Activated CD8-positive, alpha-beta T cell treated with anti-CD3 and anti-CD28 coated beads for 36 hours (primary cell): ENCODE results near the gene FOSB. TPM values are rescaled to one million over a fixed set of nuclear protein-coding genes. Genes with fewer than 3 reads are reported as not detected.

Experiments
- ATAC-seq: fragments of 200-7000 bp; cut with Tn5 transposase; one replicate; pipeline ENCODE4 v1.10.0; 2021; ENCODE audit warnings: mild to moderate bottlenecking, moderate library complexity
- CTCF ChIA-PET: fragments of 350-600 bp; sonication (Branson Sonifier 250); formaldehyde crosslinking; loops from one replicate; lab custom pipeline; 2021; ENCODE audit warnings: antibody characterized with exemption; lab: Charles Lee
- POLR2A ChIA-PET: fragments of 350-600 bp; sonication (Branson Sonifier 250); formaldehyde crosslinking; loops from one replicate; lab custom pipeline; 2021; ENCODE audit warnings: antibody characterized with exemption; lab: Charles Lee
- DNase-seq: peaks from one replicate; pipeline ENCODE4 v3.0.0-alpha.2; 2020
- H3K27ac Mint-ChIP-seq: one replicate; pipeline ENCODE4 v1.8.0; 2021; ENCODE audit warnings: mild to moderate bottlenecking, mixed read lengths
- H3K27me3 Mint-ChIP-seq: one replicate; pipeline ENCODE4 v1.8.0; 2021; ENCODE audit warnings: mixed read lengths
- H3K36me3 Mint-ChIP-seq: one replicate; pipeline ENCODE4 v1.8.0; 2021; ENCODE audit warnings: low read depth, mixed read lengths
- H3K4me1 Mint-ChIP-seq: one replicate; pipeline ENCODE4 v1.8.0; 2021; ENCODE audit warnings: low read depth, mixed read lengths
- H3K4me3 Mint-ChIP-seq: one replicate; pipeline ENCODE4 v1.8.0; 2021; ENCODE audit warnings: mild to moderate bottlenecking, moderate library complexity, mixed read lengths
- H3K9me3 Mint-ChIP-seq: one replicate; pipeline ENCODE4 v1.8.0; 2021; ENCODE audit warnings: mixed read lengths
- CTCF ChIP-seq: fragments of 200-600 bp; IDR thresholded peaks from one replicate; pipeline ENCODE4 v1.8.0; 2022; ENCODE audit warnings: antibody characterized with exemption, mild to moderate bottlenecking
- intact Hi-C: fragments of 100-400 bp; cut with micrococcal nuclease; formaldehyde crosslinking; loops from one replicate; pipeline ENCODE4 v1.10.0; 2022
- total RNA-seq, 2 experiments: library from RNA; stranded (reverse); gene quantifications; one replicate each; pipeline ENCODE4 v1.2.3, GENCODE V29; 2021

FOSB gene
- total RNA-seq, 2 experiments from 2014 or later = 70.0 to 71.2 TPM

DNA sequence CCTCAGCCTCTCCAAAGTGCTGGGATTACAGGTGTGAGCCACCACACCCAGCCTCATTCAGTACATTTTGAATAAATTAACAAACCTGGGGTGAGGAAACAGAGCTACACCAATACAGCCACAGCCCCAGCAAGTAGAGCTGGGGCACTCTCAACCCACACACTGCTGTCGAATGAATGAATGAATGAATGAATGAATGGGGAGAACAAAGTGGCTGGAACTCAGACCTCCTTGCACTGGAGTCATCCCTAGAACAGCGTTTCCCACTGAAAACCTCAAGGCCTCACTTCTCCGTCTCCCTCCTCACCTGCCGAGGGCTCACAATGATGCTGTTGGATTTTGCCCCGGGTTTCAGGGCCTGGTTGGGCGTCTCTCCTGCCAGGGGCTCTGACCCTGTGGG lies 46.9 kb upstream of the FOSB start:
- peaks cover 30% of the 10 kb centered on the region for H3K36me3 Mint-ChIP-seq
- no peaks in the 10 kb centered on the region for H3K9me3 Mint-ChIP-seq
- DNase-seq (no peak), ATAC-seq (no peak)
- H3K4me3 Mint-ChIP-seq = no peak overlapping the region
- peak overlapping the region; percentile 70 for H3K27ac Mint-ChIP-seq
- ChIA-PET CTCF (interaction anchor here (1.8 to 2.0 kb wide), 2 partner anchors 19 to 65 kb away, joined by 8 to 9 read pairs; no protein-coding TSS in a partner anchor), POLR2A (interaction anchor here (1.0 kb wide), 1 partner anchor 50 kb away, joined by 3 read pairs; no protein-coding TSS in a partner anchor)
- H3K4me1 Mint-ChIP-seq = peaks cover 48% of the 10 kb centered on the region
- intact Hi-C loops = loop anchor here (10.0 kb wide), 1 partner anchor 54 kb away; no protein-coding TSS in a partner anchor
- no peak for TF ChIP-seq CTCF
- H3K27me3 Mint-ChIP-seq = no peaks in the 10 kb centered on the region

DNA sequence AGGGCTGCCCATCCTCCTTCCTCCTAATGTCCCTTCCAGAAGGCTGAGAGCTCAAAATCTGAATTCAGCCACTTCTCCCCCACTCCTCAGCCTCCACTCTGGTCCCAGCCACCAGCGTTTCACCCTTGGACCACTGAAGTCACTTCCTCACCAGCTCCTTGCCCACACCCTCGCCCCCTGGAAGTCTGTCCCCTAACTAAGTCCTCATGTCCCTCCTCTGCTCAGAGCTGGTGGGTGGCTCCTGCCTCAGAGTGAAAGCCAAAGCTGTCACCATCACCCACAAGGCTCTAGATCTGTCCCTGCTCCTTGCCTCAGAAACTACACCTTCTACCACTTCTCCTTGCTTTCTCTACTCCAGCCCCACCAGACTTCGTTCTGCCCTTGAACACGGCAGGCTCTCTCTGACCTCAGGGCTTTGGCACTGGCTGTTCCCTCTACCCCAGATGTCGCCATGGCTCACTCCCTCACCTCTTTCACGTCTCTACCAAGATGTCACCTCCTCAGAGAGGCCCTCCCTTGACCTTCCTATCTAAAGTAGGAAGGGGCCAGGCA lies 45.8 kb upstream of the FOSB start:
- DNase-seq (no peak), ATAC-seq (no peak)
- CTCF ChIA-PET = interaction anchor here (1.8 to 2.0 kb wide), 2 partner anchors 18 to 63 kb away, joined by 8 to 9 read pairs; no protein-coding TSS in a partner anchor
- TF ChIP-seq CTCF = no peak
- Mint-ChIP-seq H3K27me3 (no peaks in the 10 kb centered on the region), H3K4me3 (peak overlapping the region; percentile 1), H3K9me3 (no peaks in the 10 kb centered on the region), H3K36me3 (peaks cover 24% of the 10 kb centered on the region), H3K27ac (peak overlapping the region; percentile 28), H3K4me1 (peaks cover 50% of the 10 kb centered on the region)
- intact Hi-C loops = loop anchor here (10.0 kb wide), 1 partner anchor 53 kb away; no protein-coding TSS in a partner anchor
- POLR2A ChIA-PET = no interaction called here

DNA sequence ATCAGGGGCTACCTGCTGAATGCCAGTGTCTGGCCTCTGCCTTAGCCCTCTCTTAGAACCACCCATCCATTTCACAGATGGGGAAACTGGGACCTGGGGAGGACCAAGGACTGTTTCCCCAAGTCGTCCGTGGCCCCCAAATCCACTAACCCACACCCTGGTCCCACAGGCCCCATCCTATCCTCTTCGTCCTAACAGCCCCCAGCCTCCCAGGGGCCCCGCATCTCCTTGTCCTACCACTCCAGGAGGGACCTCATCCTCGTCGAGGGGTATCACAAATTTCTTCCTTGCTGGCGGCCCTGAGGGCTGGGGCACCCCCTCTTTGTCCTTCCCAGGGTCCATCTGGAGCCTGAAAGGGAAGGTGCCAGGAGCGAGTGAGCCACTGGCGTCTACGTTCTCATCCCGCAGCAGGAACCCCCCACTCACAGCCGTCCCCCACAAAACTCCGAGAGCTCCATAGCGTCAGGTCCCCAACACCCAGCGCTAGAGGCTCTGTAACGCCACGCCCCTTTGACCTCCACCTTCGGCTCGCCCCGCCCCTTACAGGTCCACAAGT lies 44.7 kb upstream of the FOSB start:
- peaks cover 56% of the 10 kb centered on the region for H3K4me1 Mint-ChIP-seq
- H3K9me3 Mint-ChIP-seq = no peaks in the 10 kb centered on the region
- H3K27ac Mint-ChIP-seq = peak overlapping the region; percentile 89
- CTCF ChIA-PET = interaction anchor here (1.0 to 3.0 kb wide), 3 partner anchors 16 to 63 kb away, joined by 3 to 21 read pairs (median 14); no protein-coding TSS in a partner anchor
- H3K36me3 Mint-ChIP-seq = peaks cover 16% of the 10 kb centered on the region
- H3K27me3 Mint-ChIP-seq = no peaks in the 10 kb centered on the region
- H3K4me3 Mint-ChIP-seq = peak overlapping the region; percentile 89
- peak; percentile 79 for ATAC-seq
- intact Hi-C loops = loop anchor here (10.0 kb wide), 1 partner anchor 52 kb away; no protein-coding TSS in a partner anchor
- DNase-seq = peak; percentile 97
- POLR2A ChIA-PET = interaction anchor here (1.6 kb wide), 1 partner anchor 15 kb away, joined by 8 read pairs; no protein-coding TSS in a partner anchor
- TF ChIP-seq CTCF = no peak

DNA sequence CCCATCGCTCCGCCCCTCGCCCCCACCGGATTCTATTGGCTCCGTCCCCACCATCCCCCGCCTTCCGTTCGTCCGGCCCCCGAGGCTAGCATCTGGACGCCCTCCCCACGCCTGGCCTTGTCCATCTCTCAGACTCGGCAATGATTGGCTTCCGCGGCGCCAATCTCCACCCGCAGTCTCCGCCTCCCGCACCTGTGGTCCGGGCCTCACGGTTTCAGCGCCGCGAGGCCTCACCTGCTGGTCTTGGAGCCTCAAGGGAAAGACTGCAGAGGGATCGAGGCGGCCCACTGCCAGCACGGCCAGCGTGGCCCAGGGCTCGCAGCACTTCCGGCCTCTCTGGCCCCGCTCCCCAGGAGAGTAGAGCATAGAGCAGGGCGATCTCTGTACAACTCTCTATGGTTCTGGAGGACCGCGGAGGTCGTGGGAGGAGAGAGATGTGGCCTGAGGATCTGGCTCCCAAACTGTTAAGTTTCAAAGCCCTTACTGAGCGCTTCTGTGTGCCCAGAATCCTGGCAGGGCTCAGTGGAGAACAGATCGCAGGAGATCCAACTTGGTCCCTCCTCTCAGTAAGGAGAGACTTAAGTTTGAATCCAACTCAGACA lies 44.1 kb upstream of the FOSB start, which contains the start of gene ERCC1:
Gene ERCC1 (minus strand): TSS at position 329 of the 602 bp plus-strand sequence. CDS start 543 bp downstream, outside the sequence.
- Mint-ChIP-seq H3K4me3 (peak within 1 kb of the TSS; percentile 89), H3K4me1 (peaks cover 58% of the 10 kb centered on the region), H3K27ac (peak within 1 kb of the TSS; percentile 89), H3K27me3 (no peaks in the 10 kb centered on the region), H3K9me3 (no peaks in the 10 kb centered on the region), H3K36me3 (peaks cover 13% of the 10 kb centered on the region)
- intact Hi-C loops = loop anchor here (10.0 kb wide), 1 partner anchor 51 kb away; no protein-coding TSS in a partner anchor
- no peak for TF ChIP-seq CTCF
- ChIA-PET POLR2A (interaction anchor here (1.2 to 1.7 kb wide), 3 partner anchors 16 to 62 kb away, joined by 3 to 8 read pairs (median 4); no protein-coding TSS in a partner anchor), CTCF (interaction anchor here (1.0 to 3.0 kb wide), 5 partner anchors 16 to 62 kb away, joined by 3 to 21 read pairs (median 14); no protein-coding TSS in a partner anchor)
- ATAC-seq = peak; percentile 74
- peak; percentile 89 for DNase-seq
